ENCODE data around the gene PCID2.
"Not testable (repeated sequence)": the region's sequence is repeated elsewhere in the genome, so short reads cannot be mapped to it uniquely, and the experiment has no call there.

The PCID2 gene

DNA sequence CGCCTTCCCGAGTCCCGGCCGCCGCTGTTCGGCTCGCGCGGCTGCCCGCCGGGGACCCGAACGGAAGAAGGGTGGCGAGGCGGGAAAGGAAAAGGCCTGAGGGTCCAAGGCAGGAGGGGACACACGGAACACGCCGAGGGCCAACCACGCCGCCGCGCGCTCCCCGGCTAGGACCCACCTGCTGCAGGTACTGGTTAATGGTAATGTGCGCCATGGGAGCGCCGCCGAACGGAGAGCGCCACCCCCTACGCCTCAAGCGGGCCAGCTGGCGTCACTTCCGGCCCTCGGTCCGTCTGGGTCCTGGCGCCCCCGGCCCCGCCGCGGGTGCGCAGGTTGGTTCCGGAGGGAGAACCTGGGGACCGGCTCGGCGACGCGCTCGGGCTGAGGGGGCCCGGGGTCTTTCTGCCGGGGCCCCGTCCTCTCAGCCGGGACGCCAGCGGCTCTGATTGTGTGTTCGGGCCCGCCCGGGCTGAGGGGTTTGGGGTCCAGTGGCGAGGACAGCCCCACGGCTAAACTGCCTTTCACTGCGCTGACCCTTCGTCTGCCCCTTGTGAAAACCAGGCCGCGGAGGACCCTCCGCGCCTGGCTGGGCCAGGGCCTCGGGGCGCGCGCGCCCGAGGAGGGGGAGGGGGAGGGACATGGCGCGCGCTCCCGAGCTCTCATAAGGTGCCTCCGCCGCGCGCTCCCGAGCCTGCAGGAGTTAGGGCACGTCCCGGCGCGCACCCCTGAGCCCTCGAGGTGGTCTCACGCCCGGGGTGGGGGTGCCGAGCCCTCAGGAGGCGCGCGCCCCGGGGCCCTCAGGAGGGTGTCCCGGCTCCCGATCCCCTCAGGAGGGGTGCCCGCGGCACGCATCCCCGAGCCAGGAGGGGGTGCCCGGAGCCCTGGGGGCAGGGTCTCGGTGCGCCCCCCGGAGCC is at the start of gene PCID2:
Gene PCID2 (minus strand): TSS at position 249 of the 915 bp plus-strand sequence. CDS start 35 bp downstream, at position 214.
- peak; percentile 80 to 90 for DNase-seq (ENCODE audit: low read depth in 2 of 2)

DNA sequence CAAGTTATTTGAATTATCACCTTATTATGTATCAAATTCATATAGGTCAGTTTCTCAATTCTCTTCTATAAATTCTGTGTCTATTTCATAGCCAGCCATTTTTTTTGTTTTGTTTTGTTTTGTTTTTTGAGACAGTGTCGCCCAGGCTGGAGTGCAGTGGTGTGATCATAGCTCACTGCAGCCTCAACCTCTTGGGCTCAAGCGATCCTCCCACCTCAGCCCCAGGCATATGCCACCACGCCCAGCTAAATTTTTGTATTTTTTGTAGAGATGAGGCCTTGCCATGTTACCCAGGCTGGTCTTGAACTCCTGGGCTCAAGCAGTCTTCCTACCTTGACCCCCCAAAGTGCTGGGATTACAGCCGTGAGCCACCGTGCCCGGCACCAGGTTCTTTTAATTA is 49.4 kb upstream of the PCID2 start:
- not testable (repeated sequence) for DNase-seq (ENCODE audit: low read depth in 2 of 2)

DNA sequence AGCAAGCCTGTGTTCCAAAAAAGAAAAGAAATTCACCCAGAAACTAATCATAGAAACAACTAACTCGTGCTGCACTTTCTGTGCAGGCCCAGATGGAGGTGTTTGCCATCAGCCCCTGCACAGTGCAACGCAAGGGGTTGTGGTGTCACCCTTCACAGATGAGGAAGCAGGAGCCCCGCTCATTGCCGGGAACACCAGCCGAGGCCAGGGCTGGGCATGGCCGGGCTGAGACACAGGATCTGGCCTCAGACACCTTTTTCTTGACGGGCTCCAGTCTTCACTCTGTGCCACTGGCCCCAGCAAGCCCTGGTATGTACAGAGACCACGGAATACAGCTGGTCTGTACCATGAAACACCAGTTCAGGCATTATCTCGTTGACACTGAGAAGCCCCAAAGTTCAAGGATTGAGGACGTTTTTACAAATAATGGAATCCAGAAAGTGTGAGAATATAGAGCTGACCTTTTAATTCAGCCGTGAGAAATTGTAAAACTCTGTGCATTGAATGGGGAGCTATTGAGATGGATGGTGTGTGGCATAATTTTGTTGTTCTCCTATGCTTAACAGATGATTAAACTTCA is 44.1 kb upstream of the PCID2 start:
- no peak for DNase-seq (ENCODE audit: low read depth in 2 of 2)

DNA sequence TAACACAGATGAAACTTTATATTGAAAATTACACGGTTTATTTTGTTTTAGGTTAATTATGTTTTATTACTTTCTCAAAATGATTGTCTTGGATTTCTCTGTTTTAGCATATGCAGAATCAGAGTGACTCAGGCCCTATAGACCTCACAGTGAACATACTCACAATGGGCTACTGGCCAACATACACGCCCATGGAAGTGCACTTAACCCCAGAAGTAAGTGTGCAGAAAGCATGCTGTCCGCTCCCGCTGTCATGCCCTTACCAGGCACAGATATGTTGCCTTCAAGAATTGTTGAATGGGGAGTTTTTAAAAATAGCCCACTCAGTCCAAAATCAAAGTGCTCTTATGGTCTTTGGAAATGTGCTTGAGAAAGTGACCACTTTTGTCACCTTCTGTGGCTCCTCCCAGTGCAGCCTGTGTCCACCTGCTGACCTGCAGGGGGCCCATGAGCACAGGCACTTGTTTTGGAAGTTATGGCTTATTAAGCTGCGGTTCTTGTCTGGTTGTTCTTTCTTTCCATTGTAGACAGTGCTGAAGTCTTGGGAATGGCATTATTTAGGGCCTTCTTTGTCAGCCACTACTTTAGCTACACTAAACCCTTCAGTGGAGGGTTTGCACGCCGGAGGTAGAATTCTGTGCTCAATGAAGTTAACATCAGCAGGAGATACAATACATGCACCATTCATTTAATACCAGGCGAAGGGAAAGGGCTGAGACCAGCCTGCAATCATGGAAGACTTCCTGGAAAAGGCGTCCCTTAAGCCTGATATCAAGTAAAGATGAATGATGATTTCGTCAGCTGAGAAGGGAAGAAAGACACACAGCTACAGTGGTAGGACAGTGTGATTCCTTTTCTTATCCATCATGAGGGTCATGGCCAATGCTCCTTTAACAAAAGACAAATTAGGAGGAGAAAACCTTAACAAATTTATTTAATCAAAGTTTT is 37.7 kb upstream of the PCID2 start:
- DNase-seq (ENCODE audit: low read depth in 2 of 2), result no peak

DNA sequence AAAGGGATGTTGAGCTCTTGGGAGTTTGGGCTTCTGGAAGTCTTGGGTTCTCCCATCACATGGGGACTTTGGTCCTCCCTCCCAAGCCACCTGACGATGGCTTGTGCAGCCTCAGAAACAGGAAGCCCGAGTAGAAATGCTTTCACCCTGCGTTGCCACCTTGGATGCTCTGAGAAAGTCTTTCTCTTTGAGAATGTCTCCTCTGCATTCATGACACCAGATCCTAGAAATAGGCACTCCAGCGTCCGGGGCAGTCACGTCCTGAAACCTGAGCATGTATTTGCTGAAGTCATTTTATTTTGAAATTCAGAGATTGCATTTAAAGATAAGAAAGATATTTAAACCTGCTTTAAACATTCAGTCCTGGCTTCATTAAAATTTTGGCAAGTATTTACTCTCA is 35.4 kb upstream of the PCID2 start:
- DNase-seq (ENCODE audit: low read depth in 2 of 2), result no peak

DNA sequence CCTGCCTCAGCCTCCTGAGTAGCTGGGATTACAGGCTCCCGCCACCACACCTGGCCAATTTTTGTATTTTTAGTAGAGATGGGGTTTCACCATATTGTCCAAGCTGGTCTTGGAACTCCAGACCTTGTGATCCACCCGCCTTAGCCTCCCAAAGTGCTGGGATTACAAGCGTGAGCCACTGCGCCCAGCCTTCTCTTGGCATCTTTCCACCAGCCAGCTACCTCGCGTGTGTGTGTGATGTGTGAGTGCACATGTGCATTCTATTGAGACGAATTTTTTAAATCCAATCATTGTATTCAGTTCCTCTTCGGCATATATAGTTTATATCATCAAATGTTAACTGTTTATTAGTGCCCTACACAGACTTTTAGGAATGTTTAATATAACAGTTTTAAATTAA is 33.2 kb upstream of the PCID2 start:
- not testable (repeated sequence) for DNase-seq (ENCODE audit: low read depth in 2 of 2)

DNA sequence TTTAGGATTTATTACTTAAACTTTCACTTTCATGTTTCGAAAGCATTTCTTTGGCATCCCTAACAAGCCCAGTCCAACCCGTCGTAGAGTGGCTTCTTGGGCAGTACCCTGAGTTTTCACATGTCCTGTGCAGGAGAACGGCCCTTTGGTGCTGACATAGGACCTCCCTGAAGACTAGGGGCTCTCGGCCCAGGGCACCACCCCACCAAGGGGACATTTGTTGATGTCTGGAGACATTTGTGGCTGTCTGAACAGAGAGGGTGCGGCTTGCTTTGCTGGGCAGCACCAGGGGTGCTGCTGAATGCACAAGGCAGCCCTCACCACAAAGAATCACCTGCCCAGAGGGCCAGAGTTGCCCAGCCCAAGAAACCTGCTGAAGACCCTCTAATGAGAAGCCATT is 31.5 kb upstream of the PCID2 start:
- DNase-seq (ENCODE audit: low read depth in 2 of 2), result no peak

DNA sequence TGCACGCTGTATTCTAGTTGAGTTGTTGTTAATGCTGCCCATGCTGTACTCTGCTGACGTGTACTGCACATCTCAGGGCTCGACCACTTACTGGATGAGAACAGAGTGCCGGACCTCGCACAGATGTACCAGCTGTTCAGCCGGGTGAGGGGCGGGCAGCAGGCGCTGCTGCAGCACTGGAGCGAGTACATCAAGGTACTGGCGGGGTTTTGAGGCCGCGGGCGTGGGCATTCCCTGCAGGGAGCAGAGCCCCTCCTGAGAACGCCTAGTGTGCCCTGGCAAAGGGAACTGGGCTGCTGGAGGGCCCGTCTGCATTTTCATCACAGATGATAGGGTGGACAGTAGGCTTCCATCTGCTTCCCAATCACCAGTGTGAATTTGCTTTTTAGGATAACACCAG is 30.9 kb upstream of the PCID2 start:
- no peak for DNase-seq (ENCODE audit: low read depth in 2 of 2)

DNA sequence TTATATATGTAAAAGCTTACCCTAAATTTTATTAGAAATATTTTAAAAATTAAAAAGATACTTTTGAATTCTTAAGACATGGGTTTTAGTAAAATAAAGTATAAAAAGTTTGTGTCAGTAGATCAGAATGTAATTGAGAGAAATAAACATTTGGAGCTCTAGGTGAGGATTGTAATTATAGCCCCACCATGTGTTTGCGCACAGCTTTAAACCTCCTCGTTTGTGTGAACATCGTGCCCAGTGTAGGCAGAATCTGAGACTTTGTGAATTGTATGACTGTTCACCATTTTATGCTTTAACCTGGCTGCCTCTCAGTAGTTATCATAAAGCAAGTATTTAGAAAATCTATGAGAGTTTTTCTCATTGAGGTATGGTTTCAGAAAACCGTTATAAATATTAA is 30.1 kb upstream of the PCID2 start:
- no peak for DNase-seq (ENCODE audit: low read depth in 2 of 2)

DNA sequence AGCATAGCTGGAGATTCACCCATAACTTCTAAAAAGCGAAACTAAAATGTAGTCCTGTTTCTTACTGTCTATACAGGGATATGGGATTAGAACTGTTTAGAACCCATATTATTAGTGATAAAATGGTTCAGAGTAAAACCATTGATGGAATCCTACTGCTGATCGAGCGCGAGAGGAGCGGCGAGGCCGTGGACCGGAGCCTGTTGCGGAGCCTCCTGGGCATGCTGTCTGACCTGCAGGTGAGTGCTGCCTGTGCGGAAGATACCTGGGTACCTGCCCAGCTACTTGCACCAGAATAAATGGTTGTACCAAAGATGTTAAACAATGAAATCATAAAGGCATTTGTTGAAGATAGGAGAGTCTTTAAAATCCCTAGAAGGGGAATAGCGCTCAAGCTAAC is 24.6 kb upstream of the PCID2 start:
- no peak for DNase-seq (ENCODE audit: low read depth in 2 of 2)

DNA sequence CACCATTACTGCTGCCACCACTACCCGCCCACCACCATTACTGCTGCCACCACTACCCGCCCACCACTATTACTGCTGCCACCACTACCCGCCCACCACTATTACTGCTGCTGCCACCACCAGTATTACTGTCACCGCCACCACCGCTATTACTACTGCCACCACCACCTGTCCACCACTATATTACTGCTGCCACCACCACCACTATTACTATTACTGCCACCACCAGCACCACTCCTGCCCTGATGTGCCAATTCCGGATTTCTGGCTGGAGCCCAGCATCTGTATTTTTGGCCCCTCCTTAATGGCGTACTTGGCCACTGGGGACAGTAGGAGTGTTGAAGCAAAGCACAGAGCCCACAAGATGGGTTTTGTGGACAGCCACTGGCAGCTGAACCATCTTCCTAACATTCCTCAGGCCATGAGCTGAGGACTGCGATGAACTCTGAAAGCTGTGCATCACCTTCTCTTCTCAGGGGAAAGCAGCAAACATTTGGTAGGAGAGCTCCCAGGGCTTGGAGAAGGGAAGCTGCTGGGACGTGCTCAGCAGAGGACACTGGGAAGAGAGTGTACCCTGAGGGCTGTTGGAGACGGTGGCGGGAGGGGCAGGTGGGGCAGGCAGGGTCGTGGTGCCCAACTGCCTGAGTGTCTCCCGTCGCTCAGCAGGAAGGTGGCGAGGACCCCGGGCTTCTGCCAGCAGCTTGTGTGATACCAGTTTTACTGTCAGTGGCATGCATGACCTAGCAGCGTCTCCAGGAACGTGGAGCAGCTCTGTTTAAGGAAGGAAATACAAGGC is 23.9 kb upstream of the PCID2 start:
- no peak for DNase-seq (ENCODE audit: low read depth in 2 of 2)

DNA sequence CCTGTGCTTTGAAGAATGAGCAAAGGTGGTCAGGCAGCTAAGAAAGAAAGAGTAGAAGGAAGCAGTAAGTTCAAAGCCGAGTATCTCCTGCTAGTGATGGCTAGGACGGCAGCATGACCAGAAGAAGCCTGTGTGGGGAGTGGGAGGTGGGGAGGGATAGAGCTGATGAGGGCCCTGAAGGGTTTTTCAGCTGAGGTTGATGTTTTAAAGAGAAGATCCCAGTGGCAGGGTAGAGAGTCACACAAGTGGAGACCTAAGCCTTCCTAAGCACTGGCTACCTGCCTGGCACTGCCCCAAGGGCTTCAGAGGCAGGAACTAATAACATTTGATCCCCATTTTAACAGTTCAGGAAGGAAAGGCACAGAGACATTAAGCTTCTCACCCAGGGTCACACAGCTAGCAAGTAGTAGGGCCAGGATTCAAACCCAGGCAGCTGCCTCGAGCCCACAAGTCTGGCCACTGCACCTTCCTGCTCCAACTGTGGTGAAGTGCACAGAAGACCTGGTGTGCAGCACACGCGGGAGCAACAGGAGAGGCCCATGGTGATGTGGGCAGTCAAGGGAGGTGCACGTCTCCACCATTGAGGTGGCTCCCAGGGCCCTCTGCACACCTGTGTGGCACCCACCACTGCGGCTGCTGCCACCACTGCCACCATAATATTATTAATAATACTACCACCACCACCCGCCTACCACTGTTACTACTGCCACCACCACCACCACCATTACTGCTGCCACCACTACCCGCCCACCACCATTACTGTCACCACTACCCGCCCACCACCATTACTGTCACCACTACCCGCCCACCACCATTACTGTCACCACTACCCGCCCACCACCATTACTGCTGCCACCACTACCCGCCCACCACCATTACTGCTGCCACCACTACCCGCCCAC is 23.1 kb upstream of the PCID2 start:
- DNase-seq (ENCODE audit: low read depth in 2 of 2), result no peak

DNA sequence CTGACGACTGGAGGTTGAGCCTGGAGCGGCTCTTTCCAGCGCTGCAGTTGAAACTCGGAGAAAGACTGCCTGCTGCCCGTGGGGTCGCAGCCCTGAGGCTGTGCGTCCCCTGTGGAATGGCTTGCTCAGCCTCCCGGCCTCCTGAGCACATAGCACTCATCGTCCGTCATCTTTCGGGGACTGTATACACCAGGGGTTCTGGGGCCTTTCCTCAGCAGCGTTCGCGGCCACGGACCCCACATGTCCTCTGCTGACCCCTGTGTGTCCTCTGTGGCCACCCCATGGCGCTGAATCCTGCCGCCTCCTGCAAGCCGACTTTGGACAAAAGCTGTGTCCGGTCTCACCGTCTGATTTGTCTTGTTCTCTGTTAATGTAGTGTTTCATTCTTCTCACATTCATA is 21.3 kb upstream of the PCID2 start:
- DNase-seq (ENCODE audit: low read depth in 2 of 2), result no peak

DNA sequence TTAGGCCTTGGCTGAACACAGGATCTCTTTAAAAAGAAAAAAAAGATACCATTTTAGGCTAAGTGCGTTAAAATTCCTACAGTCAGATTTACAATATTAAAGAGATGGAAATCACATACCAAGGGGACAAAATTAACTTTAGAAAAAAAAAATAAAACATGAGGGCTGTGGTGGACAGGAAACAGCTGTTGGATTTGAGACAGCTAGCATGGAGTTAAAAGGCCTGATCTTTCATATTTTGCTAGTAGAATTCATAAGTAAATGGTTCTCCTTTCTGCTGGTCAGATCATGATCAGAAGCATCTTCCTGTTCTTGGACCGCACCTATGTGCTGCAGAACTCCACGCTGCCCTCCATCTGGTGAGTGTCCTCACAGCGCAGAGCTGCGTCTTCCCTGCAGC is 20.7 kb upstream of the PCID2 start:
- no peak for DNase-seq (ENCODE audit: low read depth in 2 of 2)

DNA sequence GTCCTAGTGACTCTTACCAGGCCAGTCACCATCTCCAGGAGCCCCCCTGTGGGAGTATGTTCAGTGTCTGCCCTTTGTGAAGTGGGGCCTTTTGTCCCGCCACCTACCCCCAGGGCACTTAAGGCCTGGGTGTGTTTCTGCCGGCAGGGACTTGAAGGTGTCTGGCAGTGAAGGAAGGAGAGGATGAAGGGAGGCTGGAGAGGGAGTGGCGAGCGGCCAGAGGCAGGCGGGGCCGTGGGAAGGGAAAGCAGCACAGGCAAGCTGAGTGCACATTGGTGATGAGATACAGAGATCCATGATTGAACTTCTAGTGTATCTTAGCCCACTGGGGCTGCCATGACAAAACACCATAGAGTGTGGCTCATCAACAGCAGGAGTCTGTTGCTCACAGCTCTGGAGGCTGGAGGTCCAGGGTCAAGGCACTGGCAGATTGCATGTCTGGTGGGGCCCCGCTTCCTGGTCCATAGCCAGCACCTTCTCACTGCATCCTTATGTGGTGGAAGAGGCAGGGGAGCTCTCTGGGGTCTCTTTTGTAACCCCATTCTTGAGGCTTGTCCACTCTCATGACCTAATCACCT is 18.5 kb upstream of the PCID2 start:
- DNase-seq (ENCODE audit: low read depth in 2 of 2), result no peak

DNA sequence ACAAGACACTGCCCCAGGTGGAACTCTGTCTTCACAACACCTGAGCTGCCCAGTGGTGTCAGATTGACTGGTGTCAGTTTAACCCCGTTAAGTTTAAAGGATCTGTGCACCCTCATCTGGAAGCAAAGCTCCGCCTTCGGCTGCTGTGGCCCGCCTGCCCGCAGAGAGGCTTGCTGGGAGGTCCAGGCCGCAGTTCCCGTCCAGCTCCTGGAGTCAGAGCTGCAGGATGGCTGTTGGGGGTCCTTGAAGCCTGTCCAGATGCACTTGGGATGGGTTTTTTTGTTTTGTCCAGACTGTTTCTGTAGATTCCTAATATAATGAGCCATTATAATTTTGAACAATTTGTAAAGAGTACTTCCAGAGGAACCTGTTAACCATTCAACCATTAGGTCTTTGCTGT is 17.0 kb upstream of the PCID2 start:
- DNase-seq (ENCODE audit: low read depth in 2 of 2), result no peak

DNA sequence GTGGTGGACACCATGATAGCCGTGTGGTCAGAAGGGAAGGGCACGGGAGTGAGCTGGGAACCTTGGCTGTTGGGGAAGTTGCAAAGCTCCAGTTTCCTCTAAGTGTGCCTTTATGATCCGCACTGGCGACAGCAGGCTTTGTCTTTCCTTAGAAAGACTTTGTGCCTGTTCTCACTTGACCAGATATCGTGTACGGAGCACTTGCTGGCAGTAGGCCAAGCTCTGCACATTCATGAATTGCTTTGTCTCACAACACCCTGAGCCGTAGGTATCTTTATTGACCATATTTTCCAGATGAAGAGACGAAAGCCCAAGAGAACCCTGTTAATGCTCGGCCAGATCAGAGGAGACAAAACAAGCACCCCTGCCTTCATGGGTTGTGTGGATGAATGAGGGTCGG is 16.0 kb upstream of the PCID2 start:
- DNase-seq (ENCODE audit: low read depth in 2 of 2), result no peak

DNA sequence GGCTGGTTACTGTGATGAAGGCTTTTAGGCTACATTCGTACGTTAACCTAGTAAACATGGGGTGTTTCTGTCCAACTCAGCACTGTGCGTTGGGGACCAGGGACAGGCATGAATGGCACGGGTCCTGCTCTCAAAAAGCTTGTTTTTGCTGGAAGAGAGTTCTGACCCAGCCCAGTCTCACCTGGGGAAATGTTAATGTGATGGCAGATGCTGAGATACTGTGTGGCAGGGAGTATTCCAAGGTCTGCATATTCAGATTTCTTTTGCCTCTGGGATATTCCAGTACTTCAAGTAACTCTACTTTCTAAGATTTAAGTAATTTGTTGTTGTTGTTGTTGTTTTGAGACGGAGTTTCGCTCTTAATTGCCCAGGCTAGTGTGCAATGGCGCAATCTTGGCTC is 14.6 kb upstream of the PCID2 start:
- DNase-seq (ENCODE audit: low read depth in 2 of 2), result no peak

DNA sequence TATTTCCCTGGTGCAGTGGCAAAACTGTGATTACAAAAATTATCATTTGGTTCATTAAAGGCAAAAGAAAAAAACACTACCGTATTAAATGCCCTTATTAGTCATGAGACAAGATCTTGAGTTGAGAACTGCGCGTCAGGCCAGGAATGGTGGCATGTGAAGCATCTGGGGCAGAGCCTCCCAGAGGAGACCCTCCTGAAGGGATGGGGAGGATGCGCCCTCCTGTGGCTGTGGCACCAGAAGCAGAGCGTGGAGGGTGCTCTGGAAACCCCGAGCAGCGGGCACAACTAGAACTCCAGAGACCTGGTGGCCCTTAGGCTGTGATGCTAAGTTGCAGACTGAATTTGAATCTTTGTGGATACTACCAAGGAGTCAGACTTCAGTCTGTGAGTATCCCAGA is 12.4 kb upstream of the PCID2 start:
- no peak for DNase-seq (ENCODE audit: low read depth in 2 of 2)

DNA sequence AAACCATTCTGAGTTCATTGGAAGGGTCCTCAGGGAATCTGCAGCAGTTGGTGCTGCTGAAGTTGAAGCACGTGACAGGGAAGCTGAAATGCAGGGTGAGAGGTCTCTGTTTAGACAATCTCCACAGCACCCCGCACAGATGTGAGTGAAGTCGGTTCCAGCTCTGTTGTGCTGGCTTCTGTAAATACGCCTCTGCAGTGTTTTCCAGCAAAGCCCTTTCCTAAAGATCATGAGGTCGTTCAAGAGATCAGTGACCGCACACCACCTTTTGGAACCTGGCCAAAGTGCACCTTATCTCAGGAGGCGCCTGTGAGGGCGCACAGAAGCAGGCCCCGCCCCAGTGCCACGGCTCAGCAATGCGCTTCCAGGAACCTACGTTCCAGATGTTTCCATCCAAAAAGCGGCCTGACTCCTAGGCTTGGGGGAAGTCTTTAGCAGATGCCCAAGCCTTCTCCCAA is 11.7 kb upstream of the PCID2 start:
- no peak for DNase-seq (ENCODE audit: low read depth in 2 of 2)
